NCI-H2081 treated with DMSO at 0.1 percent for 48 hours (cell line): ENCODE data around the gene TUBA3C.
"Not testable (repeated sequence)": the region's sequence is repeated elsewhere in the genome, so short reads cannot be mapped to it uniquely, and the experiment has no call there.

Experiments used
- DNase-seq: peaks from one replicate; lab custom pipeline; 2025; lab: John Stamatoyannopoulos, UW

The TUBA3C gene

DNA sequence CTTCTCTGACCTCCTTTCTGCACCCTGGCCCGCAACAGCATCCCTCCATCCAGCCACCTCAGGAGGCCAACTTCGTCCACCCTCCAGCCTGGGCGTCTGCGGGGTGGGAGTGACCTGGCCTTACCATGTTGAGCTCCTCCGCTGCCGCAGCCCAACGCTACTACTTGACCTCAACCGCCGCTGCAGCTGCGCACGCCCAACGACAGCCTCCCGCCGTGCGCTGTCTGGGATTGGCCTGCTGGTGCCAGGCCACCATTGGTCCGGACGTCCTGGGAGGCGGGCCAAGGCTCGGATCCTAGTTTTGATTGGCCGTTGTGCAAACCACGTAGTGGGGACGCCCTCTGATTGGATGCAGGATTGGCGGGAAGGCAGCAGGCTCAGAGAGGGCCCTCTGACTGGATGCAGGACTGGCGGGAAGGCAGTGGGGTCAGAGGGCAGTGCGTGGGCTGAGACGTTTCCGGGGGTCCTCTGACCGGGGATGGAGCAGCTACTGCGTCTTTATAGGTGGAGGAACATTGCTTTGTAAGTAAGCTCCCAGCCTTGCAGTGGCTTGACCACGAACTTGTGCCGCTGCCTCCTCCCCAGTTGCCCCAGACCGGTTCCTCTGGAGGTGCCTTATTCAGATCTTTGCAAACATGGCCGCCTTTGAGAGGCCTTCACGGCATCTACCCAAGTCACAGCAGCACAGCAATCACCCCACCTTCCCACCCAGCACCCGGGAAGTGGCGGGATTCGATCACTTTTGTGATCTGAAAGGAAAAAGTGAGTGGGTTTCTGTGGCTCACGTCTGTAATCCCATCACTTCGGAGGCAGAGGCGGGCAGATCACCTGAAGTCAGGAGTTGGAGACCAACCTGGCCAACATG, at the start of gene TUBA3C:
TSS of gene TUBA3C (minus strand) at position 204 of the 865 bp plus-strand sequence. CDS start at position 127, 77 bp downstream.
- no peak for DNase-seq

DNA sequence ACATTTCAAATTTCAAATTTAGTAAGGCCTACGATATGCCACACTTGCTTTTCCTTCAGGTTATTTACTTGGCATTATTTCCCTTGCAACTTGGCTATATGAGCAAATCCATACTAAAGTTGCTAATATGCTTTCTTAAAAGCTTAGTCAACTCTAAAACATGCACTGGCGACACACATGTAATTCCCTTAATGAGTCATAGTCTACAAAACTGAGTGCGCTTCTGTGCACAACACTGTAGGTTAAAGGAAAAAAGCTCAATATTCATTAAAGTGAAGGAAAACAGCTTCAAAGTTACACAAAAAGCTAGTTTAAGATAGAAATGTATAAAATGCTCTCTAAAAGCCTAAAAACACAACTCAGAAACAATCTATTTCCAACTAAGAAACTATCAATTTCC, 25.8 kb upstream of the TUBA3C start:
- DNase-seq: not testable (repeated sequence)

DNA sequence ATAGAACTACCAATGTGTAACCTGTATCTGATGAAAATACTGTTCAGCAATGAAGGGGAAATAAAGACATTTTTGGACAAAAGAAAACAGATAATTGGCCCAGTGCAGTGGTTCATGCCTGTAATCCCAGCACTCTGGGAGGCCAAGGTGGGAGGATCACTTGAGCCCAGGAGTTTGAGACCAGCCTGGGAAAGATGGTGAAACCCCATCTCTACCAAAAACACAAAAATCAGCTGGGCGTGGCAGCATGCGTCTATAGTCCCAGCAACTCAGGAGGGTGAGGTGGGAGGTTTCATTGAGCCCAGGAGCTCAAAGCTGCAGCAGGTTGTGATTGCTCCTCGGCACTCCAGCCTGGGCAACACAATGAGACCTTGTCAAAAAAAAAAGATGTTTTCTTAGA, 11.0 kb upstream of the TUBA3C start:
- not testable (repeated sequence) for DNase-seq

DNA sequence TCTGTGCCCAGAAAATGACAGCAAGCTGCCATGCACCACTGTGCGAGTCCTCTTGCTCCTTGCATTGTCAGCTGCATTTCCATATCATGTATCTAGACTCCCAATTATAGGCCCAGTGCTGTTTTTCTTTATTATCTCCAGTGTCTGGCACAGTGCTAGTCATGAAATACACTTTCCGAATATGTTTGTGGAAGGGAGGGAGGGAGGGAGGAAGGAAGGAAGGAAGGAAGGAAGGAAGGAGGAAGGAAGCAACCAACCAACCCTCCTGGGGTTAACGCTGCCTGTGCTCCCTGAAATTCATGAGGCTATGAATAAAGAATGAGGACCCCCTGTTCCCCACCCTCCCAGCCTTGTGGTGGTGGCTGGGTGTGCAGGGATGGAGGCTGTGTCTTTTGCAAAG, 8.3 kb upstream of the TUBA3C start:
- not testable (repeated sequence) for DNase-seq

DNA sequence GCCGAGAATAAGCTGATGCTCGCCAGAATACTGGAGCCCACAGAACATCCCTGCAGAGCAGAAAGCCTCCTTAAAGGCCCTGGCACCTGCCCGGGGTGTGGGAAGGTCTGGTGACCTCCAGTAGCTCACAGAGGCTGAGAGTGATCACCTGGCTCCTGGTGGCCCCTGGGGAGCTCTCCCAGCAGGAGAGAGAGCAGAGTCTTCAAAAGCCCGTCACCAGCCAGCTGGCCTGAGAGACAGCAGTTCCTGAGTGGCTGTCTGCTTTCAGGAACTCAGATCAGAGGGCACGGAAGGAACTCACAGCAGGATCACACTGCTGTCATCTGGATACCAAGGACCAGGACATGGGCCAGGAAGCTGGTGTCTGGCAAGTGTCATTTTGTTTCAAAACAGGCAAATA, 7.7 kb upstream of the TUBA3C start:
- not testable (repeated sequence) for DNase-seq

DNA sequence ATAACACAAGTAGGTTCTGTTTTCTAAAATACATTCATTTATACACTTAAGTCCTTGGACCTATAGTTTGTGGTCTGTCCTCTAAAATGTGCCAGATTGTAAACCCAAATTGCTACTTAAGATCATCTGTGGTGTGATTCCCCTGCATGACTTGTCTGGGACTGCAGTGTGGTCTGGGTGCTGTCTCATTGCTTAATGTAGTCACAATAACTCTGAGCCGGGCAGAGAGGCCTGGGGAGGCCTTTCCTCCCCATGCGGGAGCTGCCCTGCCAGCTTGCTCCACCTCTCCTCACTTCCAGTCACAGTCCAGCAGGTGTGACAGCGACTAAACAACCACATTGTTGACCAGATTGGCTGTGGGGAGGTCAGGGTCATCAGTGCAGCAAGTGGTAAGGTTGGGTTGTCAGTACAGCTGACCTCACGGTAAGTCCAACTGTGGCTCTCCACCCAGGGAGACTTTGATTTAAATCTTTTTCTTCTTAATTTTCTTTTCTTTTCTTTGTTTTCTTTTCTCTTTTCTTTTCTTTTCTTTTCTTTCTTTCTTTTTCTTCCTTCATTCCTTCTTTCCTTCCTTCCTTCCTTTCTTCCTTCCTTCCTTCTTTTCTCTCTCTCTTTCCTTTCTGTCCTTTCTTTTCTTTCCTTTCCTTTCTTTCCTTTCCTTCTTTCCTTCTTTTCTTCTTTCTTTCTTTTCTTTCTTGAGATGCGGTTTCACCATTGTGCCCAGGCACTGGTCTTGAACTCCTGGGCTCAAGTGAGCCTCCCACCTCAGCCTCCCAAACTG, 4.4 kb upstream of the TUBA3C start:
- DNase-seq: no peak

DNA sequence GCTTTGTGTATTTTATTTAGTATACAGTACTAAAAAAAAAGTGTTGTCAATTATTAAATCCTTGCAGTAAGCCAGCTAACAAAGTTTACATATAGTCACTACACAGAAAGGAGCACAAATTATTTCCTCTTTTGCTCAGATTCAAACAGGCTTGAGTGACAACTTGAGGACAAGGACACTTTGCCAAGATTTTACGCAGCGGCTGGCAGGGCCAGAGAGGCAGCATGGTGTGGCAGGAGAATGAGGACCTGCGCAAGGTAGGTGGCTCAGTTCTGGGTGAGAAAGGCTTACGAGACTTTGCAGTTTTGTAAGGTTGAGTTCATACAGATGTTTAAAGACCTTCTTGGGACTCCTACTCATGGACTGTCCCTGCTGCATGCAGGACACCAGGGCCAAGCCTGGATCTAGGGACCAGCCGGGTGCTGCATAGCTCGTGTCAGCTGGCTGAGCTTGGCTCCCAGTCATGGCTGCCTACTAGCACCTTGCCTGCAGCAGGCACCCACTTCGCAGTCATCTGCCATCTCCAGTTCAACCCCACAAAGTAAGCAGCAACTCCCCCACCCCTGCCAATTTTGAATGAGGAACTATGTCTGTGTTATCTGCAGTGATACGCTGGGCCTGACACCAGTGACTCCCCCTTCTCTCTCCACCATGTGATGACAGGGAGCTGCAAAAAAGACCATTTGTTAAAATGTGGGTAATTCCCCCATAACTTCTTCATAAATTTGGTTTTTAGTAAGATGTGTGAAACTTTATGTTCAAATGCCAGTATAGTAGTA, 3.7 kb upstream of the TUBA3C start:
- no peak for DNase-seq

DNA sequence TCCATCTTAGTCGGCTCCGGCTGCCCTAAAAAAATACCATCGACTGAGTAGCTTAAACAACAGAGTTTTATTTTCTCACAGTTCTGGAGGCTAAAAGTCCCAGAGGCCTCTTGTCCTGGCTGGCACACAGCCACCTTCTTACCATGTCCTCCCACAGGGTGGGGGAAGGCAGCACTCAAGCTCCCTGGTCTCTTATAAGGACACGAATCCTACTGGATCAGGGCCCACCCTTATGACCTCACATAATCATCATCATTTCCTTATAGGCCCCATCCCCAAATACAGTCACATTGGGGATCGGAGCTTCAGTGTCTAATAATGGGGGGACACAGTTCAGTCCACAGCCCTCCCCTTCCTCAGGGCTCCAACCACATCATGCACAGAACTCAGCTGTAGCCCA, 2.6 kb upstream of the TUBA3C start:
- no peak for DNase-seq

DNA sequence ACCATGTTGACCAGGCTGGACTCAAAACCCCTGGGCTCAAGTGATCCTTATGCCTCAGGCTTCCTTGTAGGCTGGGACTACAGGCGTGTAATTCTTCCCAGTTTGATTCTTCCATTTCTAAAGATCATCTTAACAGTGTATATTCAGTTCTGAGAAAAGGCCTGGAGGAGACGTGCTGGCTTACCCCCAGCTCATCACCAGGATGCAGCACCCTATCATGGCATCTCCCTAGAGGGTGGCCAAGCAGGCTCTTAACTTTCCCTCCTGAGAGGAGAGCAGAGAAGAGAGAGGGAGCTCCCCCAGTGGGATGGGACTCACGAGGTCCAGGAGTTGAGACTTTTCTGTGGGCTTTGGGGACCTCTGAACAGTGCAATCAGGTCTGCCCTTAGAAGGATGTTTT, 2.1 kb upstream of the TUBA3C start:
- DNase-seq: no peak

DNA sequence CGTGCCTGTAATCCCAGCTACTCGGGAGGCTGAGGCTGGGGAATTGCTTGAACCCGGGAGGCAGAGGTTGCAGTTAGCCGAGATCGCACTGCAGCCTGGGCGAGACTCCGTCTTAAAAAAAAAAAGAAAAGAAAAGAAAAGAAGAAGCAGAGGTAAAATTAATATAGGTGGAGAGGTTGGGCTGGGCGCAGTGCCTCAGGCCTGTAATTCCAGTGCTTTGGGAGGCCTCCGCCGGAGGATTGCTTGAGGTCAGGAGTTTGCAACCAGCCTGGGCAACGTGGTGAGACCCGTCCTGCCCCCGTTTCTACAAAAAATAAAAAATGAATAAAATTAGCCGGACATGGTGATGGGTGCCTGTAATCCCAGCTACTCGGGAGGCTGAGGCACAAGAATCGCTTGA, 912 bp upstream of the TUBA3C start:
- no peak for DNase-seq

DNA sequence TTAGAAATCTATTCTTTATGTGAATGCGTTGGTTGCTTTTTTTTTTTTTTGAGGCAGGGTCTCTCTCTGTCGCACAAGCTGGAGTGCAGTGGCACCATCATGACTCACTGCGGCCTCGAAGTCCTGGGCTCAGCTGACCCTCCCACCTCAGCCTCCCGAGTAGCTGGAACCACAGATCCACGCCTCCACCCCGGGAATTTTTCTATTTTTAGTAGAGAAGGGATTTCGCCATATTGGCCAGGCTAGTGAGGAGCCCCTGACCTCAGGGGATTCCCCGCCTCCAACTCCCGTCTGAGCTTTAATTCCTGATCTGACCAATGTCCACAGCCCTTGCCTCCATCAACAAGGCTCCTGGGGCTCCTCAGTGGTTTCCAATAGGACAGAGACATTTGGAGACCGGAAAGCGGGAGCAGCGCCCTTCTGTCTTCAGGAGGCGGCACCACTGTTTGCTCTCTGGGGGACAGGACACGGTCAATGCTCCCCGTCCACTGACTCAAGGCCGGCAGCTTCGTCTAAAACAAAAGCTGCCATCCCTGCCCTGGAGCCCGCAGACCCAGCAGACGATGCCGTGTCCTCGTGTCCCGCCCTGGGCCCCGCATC, 503 bp downstream of the TUBA3C start:
- no peak for DNase-seq

DNA sequence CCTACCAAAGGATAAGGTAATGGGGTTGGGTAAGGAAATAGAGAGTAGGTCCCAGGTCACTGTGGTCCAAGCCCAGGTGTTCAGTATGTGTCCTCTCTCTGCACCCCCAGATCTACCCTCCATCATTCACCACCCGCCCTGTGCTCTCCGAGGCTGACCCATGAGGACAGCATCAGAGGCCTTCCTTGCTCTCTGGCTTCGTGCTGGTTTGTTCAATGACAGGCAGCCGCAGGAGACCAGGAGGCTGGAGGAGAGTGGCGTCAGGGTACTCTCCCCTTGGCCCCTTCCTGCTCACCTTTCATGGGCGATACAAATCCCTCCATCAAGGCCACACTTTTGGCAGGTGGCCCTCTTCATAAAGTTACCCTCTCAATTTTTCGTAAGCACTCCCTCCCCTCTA, 1.7 kb downstream of the TUBA3C start:
- no peak for DNase-seq

DNA sequence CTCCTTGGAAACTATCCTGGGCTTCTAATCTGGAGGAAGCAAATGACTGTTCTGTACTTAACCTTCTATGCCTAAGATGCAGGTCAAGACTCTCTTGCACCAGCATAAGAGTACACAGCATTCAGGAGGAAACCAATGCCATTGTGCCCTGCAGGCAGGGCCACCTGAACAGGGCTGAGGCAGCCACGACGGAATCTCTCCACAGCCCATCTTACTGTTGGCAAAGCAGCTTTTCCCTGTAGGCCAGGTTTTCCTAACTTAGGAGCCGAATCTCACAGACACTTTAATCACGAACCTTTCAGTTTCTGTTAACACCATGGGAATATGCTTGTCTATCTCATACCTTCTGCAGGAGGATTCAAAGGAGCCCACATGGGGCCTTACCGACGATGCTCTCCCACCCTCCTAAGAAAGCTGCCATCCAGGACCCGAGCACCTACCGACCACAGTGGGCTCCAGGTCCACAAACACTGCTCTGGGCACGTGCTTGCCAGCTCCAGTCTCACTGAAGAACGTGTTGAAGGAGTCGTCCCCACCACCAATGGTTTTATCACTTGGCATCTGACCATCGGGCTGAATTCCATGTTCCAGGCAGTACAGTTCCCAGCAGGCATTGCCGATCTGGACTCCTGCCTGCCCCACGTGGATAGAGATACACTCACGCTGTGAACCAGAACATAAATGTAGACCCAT, 2.6 kb downstream of the TUBA3C start:
- no peak for DNase-seq

DNA sequence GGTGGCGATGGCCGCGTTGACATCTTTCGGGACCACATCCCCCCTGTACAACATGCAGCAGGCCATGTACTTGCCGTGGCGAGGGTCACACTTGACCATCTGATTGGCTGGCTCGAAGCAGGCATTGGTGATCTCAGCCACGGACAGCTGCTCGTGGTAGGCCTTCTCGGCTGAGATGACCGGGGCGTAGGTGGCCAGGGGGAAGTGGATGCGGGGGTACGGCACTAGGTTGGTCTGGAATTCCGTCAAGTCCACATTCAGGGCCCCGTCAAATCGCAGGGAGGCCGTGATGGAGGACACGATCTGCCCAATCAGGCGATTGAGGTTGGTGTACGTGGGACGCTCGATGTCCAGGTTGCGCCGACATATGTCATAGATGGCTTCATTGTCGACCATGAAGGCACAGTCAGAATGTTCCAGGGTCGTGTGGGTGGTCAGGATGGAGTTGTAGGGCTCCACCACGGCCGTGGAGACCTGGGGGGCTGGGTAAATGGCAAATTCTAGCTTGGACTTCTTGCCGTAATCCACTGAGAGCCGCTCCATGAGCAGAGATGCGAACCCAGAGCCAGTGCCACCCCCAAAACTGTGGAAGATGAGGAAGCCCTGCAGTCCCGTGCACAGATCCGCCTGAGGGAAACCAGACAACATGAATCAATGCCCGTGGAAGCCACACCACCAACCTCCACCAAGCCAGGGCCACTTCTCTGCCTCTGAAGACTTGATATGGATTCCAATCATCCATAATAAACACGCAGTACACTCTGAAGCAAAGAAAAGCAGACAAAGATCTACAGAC, 4.4 kb downstream of the TUBA3C start:
- not testable (repeated sequence) for DNase-seq

DNA sequence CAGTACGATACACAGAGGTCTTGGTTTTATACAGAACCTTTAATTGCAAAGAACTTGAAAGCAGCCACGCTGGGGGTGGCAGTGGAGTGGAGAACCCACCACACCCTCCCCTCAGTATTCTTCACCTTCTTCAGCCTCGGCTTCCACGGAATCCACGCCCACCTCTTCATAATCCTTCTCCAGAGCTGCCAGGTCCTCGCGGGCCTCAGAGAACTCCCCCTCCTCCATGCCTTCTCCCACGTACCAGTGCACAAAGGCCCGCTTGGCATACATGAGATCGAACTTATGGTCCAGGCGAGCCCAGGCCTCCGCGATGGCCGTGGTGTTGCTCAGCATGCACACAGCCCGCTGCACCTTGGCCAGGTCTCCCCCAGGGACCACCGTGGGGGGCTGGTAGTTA, 7.9 kb downstream of the TUBA3C start:
- no peak for DNase-seq

DNA sequence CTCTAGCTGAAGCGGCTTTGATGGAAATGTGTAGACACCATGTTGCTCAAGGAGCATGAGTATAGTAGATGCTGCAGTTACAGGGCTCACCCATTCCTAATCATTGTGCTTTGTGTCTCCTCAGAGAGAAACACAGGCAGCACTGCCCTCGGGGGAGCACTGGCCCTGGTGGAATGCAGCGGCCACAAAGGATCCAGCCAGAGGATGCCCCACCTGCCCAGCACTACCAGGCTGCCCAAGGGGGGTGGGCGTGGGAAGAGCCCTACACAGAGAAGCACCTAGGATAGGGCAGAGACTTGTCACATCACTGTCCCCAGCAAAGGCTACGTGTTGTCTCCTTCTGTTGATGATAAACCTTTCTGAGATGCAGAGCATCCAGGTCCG, 9.0 kb downstream of the TUBA3C start:
- DNase-seq: no peak

DNA sequence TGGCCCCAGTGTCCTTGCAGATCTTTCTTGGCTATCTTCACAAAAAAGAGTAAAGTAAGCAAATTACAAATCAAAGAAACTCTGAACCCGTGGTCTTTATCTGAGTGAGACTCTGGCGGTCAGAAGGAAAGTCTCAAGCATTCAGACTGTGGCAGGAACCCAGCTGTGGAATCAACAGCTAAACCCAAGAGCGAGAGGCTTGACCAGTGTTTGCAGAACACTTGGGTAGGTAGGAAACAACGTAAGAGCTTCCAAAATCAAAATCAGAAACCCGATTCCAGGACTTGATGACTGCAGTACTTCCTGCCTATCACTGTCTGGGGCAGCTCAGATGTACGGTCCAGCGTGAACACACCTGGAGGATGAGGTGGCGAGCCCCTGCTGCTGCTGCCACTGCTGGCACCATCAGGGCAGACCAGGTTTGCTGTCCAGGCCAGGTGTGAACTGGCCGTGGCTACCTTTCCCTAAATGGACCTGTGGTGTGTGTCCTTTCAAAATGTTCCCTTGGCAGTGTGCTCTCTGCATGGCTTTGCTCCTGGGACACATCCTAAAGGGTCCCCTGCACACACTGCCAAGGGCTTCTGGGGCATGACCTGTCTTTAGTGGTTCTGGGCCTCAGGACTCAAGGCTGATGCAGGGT, 9.5 kb downstream of the TUBA3C start:
- no peak for DNase-seq

DNA sequence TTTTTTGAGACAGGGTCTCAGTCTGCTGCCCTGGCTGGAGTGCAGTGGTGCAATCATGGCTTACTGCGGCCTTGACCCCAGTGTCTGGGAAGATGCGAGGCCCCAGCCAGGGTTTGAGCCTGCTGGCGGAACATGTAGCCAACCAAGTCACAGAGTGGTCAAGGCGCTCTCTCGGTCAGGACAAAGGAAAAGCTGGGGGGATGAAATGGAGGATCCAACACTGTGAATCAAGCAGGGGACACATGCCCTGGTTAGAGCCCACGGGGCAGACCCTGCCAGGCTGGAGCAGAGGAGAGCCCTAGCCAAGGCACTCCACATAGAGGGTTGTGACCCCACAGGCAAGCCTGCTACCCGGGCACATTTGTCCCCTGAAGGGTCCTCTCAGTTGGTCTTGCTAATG, 10.1 kb downstream of the TUBA3C start:
- DNase-seq: no peak

DNA sequence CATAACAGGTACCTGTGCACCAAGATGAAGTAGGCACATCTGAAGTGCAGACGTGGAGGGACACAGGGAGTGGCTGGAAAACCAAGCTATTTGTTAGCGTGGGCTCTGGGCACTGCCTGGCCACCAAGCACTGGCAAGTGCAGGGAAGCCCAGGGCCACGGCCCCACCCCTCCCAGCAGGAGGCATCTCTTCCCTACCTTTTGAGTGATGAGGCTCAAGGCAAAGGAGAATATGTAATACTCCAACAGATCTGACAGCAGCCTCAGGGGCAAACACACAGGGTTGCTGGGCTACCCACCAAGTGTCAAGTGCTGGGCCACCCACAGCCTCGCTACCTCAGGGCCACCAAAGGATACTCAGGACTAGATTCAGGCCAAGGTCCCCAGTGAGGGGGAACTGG, 11.6 kb downstream of the TUBA3C start:
- no peak for DNase-seq

DNA sequence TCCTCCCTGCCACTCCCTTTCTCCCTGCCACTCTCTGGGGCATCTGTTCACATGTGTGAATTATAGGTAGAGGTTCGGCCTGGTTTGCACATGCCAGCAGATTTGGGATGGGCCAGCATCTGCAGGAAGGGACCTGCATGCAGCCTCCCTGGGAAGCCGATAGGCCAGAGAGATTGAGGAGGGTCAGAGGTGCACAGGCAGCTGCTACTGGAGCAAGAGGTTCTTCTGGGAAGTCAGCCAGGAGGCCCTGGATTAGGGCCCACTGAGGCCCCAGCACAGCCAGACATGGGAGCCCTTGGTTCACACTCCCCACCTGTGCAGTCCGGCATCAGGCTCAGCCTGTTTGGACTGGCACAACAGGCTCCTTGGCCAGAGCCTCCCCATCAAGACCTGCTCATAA, 12.1 kb downstream of the TUBA3C start:
- DNase-seq: no peak
